ENCODE results near the gene RNF115. TPM values are rescaled to one million over a fixed set of nuclear protein-coding genes. Genes with fewer than 3 reads are reported as not detected.

The RNF115 gene
- polyA plus RNA-seq, 3 donors, result 3.5 to 5.4 (median 5.2) TPM

GRCh38 chr1:145857170-145857569 lies 33.3 kb upstream of the RNF115 start:
- Histone ChIP-seq H2AFZ (ENCODE audit: insufficient read depth, low read depth, low read length, poor library complexity, severe bottlenecking) (no peak overlapping the region), H3K79me2 (ENCODE audit: insufficient read depth, low read length) (peaks cover 7% of the 10 kb centered on the region), H4K20me1 (ENCODE audit: insufficient read depth, low read length) (no peaks in the 10 kb centered on the region), H3K4me2 (replicated peaks; ENCODE audit: extremely low read depth, low read length, poor library complexity, severe bottlenecking) (no peak overlapping the region), H3K9ac (ENCODE audit: insufficient read depth, low read length, poor library complexity, severe bottlenecking) (no peak overlapping the region), H3K36me3 (replicated peaks in 1 of 2; ENCODE audit: control insufficient read depth in 1 of 2, insufficient read depth in 2 of 2, low read length in 2 of 2) (peaks cover 26 to 50% of the 10 kb centered on the region in 2 donors), H3K27ac (ENCODE audit: low read depth in 1 of 2, low read length in 2 of 2) (no peak overlapping the region), H3K27me3 (ENCODE audit: control insufficient read depth in 2 of 2, insufficient read depth in 2 of 2, low read length in 2 of 2) (no peaks in the 10 kb centered on the region), H3K4me3 (replicated peaks in 1 of 3; ENCODE audit: low read depth in 2 of 3, low read length in 3 of 3) (no peak overlapping the region), H3K9me3 (replicated peaks in 1 of 2; ENCODE audit: control insufficient read depth in 1 of 2, insufficient read depth in 1 of 2, low read length in 2 of 2) (no peaks in the 10 kb centered on the region), H3K4me1 (ENCODE audit: control insufficient read depth in 1 of 2, insufficient read depth in 2 of 2, low read length in 2 of 2) (peaks cover 13 to 18% of the 10 kb centered on the region in 2 donors)
- H3K27ac Mint-ChIP-seq, result no peak overlapping the region
- H3K36me3 Mint-ChIP-seq, result peaks cover 42 to 49% of the 10 kb centered on the region in 2 donors
- intact Hi-C loops (cut with micrococcal nuclease), result loop anchor here in 1 of 2 donors (5.0 kb wide), 1 partner anchor 60 kb away; the partner anchor contains the start of gene PEX11B
- TF ChIP-seq CTCF (IDR thresholded peaks at IDR 0.05), result no peak
- H3K4me1 Mint-ChIP-seq, result peaks cover 14% of the 10 kb centered on the region
- H3K27me3 Mint-ChIP-seq (ENCODE audit: low read depth in 3 of 3), result no peaks in the 10 kb centered on the region
- WGBS (ENCODE audit: insufficient coverage), result 100% methylated on average over 1 of the region's 4 CpGs
- no peak overlapping the region for H3K4me3 Mint-ChIP-seq
- peaks cover 0 to 1% (median 0%) of the 10 kb centered on the region in 7 donors for H3K9me3 Mint-ChIP-seq
- no peak for DNase-seq

DNA sequence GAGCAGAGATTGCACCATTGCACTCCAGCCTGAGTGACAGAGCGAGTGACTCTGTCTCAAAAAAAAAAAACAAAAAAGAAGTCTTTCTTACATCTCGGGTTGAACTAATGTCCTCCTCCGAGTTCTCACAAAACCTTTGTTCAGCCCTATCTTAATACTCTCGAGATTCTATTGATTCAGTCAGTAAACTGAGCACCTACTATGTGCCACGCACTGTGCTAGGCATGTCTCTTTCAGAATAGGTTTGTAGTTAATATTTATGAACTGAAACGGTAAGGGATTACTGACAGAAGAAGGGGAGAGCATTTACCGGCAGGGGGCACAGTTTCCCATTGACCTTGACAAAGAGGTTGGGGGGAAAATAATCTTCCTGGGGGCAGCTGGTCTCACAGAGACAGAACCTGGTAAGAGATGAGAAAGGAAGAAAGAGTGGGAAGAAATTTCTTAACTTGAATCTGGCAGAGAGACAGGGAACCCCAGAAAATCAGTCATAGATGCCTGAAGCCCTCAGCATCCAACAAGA lies 31.6 kb upstream of the RNF115 start:
- peaks cover 14% of the 10 kb centered on the region for H3K4me1 Mint-ChIP-seq
- no peaks in the 10 kb centered on the region for H3K27me3 Mint-ChIP-seq (ENCODE audit: low read depth in 3 of 3)
- WGBS (ENCODE audit: insufficient coverage), result 97% methylated on average over 5 of the region's 7 CpGs
- Histone ChIP-seq H3K27ac (ENCODE audit: low read depth in 1 of 2, low read length in 2 of 2) (no peak overlapping the region), H3K4me3 (replicated peaks in 1 of 3; ENCODE audit: low read depth in 2 of 3, low read length in 3 of 3) (no peak overlapping the region), H3K4me2 (replicated peaks; ENCODE audit: extremely low read depth, low read length, poor library complexity, severe bottlenecking) (no peak overlapping the region), H2AFZ (ENCODE audit: insufficient read depth, low read depth, low read length, poor library complexity, severe bottlenecking) (no peak overlapping the region), H3K27me3 (ENCODE audit: control insufficient read depth in 2 of 2, insufficient read depth in 2 of 2, low read length in 2 of 2) (no peaks in the 10 kb centered on the region), H3K4me1 (ENCODE audit: control insufficient read depth in 1 of 2, insufficient read depth in 2 of 2, low read length in 2 of 2) (peaks cover 13 to 18% of the 10 kb centered on the region in 2 donors), H3K9me3 (replicated peaks in 1 of 2; ENCODE audit: control insufficient read depth in 1 of 2, insufficient read depth in 1 of 2, low read length in 2 of 2) (no peaks in the 10 kb centered on the region), H3K9ac (ENCODE audit: insufficient read depth, low read length, poor library complexity, severe bottlenecking) (no peak overlapping the region), H3K79me2 (ENCODE audit: insufficient read depth, low read length) (peaks cover 7% of the 10 kb centered on the region), H4K20me1 (ENCODE audit: insufficient read depth, low read length) (no peaks in the 10 kb centered on the region), H3K36me3 (replicated peaks in 1 of 2; ENCODE audit: control insufficient read depth in 1 of 2, insufficient read depth in 2 of 2, low read length in 2 of 2) (peaks cover 33 to 65% of the 10 kb centered on the region in 2 donors)
- intact Hi-C loops (cut with micrococcal nuclease), result loop anchor here in 1 of 2 donors (5.0 kb wide), 1 partner anchor 62 kb away; the partner anchor contains the start of gene PEX11B
- TF ChIP-seq CTCF (IDR thresholded peaks at IDR 0.05), result peak; percentile 10
- H3K4me3 Mint-ChIP-seq, result no peak overlapping the region
- H3K9me3 Mint-ChIP-seq, result peaks cover 0 to 1% (median 0%) of the 10 kb centered on the region in 7 donors
- H3K27ac Mint-ChIP-seq, result peak overlapping the region in 1 of 7 donors; percentile 0
- H3K36me3 Mint-ChIP-seq, result peaks cover 54 to 64% of the 10 kb centered on the region in 2 donors
- DNase-seq, result no peak
